GM12892 (cell line): ENCODE results near the gene SH3BGR.

ENCODE experiments used
- POLR2A ChIP-seq: IDR thresholded peaks from 2 replicates; pipeline ENCODE4 v1.6.1; 2011; ENCODE audit warnings: low read depth, low read length, control low read depth
- POLR2AphosphoS5 ChIP-seq: IDR thresholded peaks from 2 replicates; pipeline ENCODE4 v1.6.1; 2011; ENCODE audit warnings: low read depth, low read length, control low read depth
- TAF1 ChIP-seq: IDR thresholded peaks from 2 replicates; pipeline ENCODE4 v1.6.1; 2011; ENCODE audit warnings: low read depth, mild to moderate bottlenecking, control low read depth, low read length, borderline replicate concordance

DNA sequence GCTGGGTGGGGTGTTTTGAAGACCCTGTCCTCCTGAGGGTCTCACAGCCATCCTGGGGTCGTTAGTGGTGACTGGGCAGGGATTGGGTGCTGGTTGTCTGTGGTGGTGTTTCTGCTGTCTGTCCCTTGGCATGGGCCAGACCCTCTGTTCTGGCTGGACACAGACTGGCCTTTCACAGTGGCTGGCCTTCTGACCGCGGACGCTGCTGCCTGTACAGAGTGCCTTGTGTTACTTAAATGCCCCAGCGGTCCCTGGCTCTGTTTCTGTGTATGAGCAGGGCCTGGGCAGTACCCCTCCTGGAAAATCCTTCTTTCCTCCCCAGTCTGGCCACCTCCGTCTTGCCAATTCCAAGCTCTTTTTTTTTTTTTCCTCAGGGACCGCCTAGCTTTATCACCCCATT is 50.9 kb downstream of the SH3BGR start:
- TF ChIP-seq POLR2A (no peak), POLR2AphosphoS5 (no peak), TAF1 (no peak)
